ENCODE data around the gene MRPL2. TPM values are rescaled to one million over a fixed set of nuclear protein-coding genes. Genes with fewer than 3 reads are reported as not detected.

Gene MRPL2
- total RNA-seq, 1 experiment from 2014 or later, result 123 TPM

- TF ChIP-seq, protein P1, sequence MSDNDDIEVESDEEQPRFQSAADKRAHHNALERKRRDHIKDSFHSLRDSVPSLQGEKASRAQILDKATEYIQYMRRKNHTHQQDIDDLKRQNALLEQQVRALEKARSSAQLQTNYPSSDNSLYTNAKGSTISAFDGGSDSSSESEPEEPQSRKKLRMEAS (IDR thresholded peaks at IDR 0.05), result no peak
- TF ChIP-seq EZH2 (IDR thresholded peaks at IDR 0.05), result no peak
- TF ChIP-seq CBX3 (IDR thresholded peaks at IDR 0.05; ENCODE audit: low read depth), result no peak
- TF ChIP-seq ATF3 (IDR thresholded peaks at IDR 0.05), result no peak
- TF ChIP-seq EZH2phosphoT487 (IDR thresholded peaks at IDR 0.05; ENCODE audit: borderline replicate concordance), result no peak
- no peak for TF ChIP-seq RAD21 (IDR thresholded peaks at IDR 0.05; ENCODE audit: low read depth)
- no peak for TF ChIP-seq FOSL1 (IDR thresholded peaks at IDR 0.05; ENCODE audit: low read depth)
- TF ChIP-seq JUND (IDR thresholded peaks at IDR 0.05), result no peak
- no peak for TF ChIP-seq SIN3A (IDR thresholded peaks at IDR 0.05; ENCODE audit: low read depth)
- TF ChIP-seq CEBPB (IDR thresholded peaks at IDR 0.05; ENCODE audit: low read depth), result no peak
- TF ChIP-seq ELF1 (IDR thresholded peaks at IDR 0.05; ENCODE audit: borderline replicate concordance, low read depth), result no peak
These were observed 30.2 kb upstream of the MRPL2 start (continued) for GRCh38 chr6:43089467-43089866.

DNA sequence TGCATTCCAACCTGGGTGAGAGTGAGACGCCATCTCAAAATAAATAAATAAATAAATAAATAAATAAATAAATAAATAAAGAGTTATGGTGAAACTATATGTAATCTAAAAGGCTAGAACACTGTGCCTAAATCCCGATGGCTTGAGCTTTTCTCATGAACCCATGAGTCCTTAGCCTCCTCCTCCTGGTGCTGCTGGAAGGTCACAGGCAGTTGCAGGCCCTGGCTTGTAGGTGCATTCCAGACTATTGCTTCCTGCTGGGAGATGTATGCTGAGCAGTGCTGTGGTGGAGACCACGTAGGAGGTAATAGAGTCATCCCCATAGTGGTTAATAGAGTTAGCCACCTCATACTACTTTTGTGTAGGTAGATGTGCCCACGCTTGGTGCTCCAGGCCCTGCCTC lies 29.4 kb upstream of the MRPL2 start:
- Histone ChIP-seq H3K79me2 (ENCODE audit: insufficient read depth, low read length) (peaks cover 95% of the 10 kb centered on the region), H3K27ac (ENCODE audit: low read depth, low read length) (peak overlapping the region; percentile 56), H3K9me3 (ENCODE audit: control insufficient read depth in 1 of 2, insufficient read depth in 1 of 2, low read depth in 1 of 2, low read length in 2 of 2) (no peaks in the 10 kb centered on the region), H3K4me3 (replicated peaks in 1 of 2; ENCODE audit: low read depth in 1 of 2, low read length in 2 of 2) (no peak overlapping the region), H3K9ac (ENCODE audit: low read length) (no peak overlapping the region), H3K4me2 (ENCODE audit: low read length) (no peak overlapping the region), H4K20me1 (ENCODE audit: insufficient read depth) (no peaks in the 10 kb centered on the region; the same call in 1 of the 2 replicates), H3K27me3 (ENCODE audit: insufficient read depth, low read length) (no peaks in the 10 kb centered on the region), H3K9me2 (ENCODE audit: insufficient read depth) (no peaks in the 10 kb centered on the region), H3K36me3 (ENCODE audit: control insufficient read depth in 1 of 2, insufficient read depth in 2 of 2, low read length in 2 of 2) (no peaks in the 10 kb centered on the region), H2AFZ (ENCODE audit: low read depth, low read length, poor library complexity, severe bottlenecking) (no peak overlapping the region), H3K4me1 (ENCODE audit: control insufficient read depth in 1 of 2, insufficient read depth in 2 of 2, low read length in 2 of 2) (peaks cover 24 to 66% of the 10 kb centered on the region in 2 experiments)
- BruUV-seq (replicated peaks), result no TSS peak
- TF ChIP-seq EZH2 (IDR thresholded peaks at IDR 0.05) (no peak), POLR2AphosphoS5 (IDR thresholded peaks at IDR 0.05; ENCODE audit: low read depth, low read length) (no peak), TCF7L2 (IDR thresholded peaks at IDR 0.05; ENCODE audit: borderline replicate concordance, extremely low read depth, insufficient read depth, insufficient read length) (no peak), JUND (IDR thresholded peaks at IDR 0.05) (no peak), ELF1 (IDR thresholded peaks at IDR 0.05; ENCODE audit: borderline replicate concordance, low read depth) (no peak), SP1 (IDR thresholded peaks at IDR 0.05; ENCODE audit: low read depth) (no peak), ZNF274 (IDR thresholded peaks at IDR 0.05; ENCODE audit: low read depth, low read length) (no peak), RAD21 (IDR thresholded peaks at IDR 0.05; ENCODE audit: low read depth) (no peak), ZBTB33 (IDR thresholded peaks at IDR 0.05; ENCODE audit: extremely low read depth, insufficient replicate concordance, low read length) (no peak), CBX3 (IDR thresholded peaks at IDR 0.05; ENCODE audit: low read depth) (no peak), YY1 (IDR thresholded peaks at IDR 0.05; ENCODE audit: extremely low read depth, insufficient replicate concordance, low read depth, low read length) (no peak), EGR1 (IDR thresholded peaks at IDR 0.05; ENCODE audit: low read depth) (no peak), ATF3 (IDR thresholded peaks at IDR 0.05) (no peak), ZFX (IDR thresholded peaks at IDR 0.05) (no peak), SRF (IDR thresholded peaks at IDR 0.05; ENCODE audit: low read depth) (no peak), FOSL1 (IDR thresholded peaks at IDR 0.05; ENCODE audit: low read depth) (no peak), POLR2A (IDR thresholded peaks at IDR 0.05; ENCODE audit: borderline replicate concordance, extremely low read depth, insufficient read depth, insufficient read length) (no peak)
- no peak for DNase-seq (ENCODE audit: low read depth, low spot score)
- ChIA-PET CTCF (no interaction called here), RAD21 (ENCODE audit: low non-redundant PET in 1 of 2, low total read pairs in 2 of 2, uncharacterized antibody in 2 of 2, unreplicated experiment in 2 of 2) (no interaction called here), POLR2A (no interaction called here)
- intact Hi-C loops (cut with micrococcal nuclease), result no loop called here
- ATAC-seq, result peak; percentile 59

Measured in HCT116 (cell line).